GM10248 (cell line): ENCODE data around the gene RCBTB2.

Experiments used
- CTCF ChIA-PET: fragments of 300-600 bp; sonication (Branson Sonifier 250); formaldehyde crosslinking; extraction: SDS; loops from one replicate; lab custom pipeline; 2021; ENCODE audit warnings: antibody characterized with exemption; lab: Yijun Ruan, JAX
- POLR2A ChIA-PET: fragments of 350-650 bp; sonication (Branson Sonifier 250); formaldehyde crosslinking; extraction: SDS; loops from one replicate; lab custom pipeline; 2020; ENCODE audit warnings: antibody characterized with exemption; lab: Yijun Ruan, JAX
- DNase-seq: peaks from one replicate; pipeline ENCODE4 v3.0.0; 2012; ENCODE audit errors: extremely low spot score
- TF ChIP-seq, protein P1 (sequence below): IDR thresholded peaks from 2 replicates; pipeline ENCODE4 v1.5.1; 2012; ENCODE audit warnings: mild to moderate bottlenecking, low read depth; ENCODE audit errors: extremely low read depth, missing control alignments, control extremely low read depth

RCBTB2 gene

DNA sequence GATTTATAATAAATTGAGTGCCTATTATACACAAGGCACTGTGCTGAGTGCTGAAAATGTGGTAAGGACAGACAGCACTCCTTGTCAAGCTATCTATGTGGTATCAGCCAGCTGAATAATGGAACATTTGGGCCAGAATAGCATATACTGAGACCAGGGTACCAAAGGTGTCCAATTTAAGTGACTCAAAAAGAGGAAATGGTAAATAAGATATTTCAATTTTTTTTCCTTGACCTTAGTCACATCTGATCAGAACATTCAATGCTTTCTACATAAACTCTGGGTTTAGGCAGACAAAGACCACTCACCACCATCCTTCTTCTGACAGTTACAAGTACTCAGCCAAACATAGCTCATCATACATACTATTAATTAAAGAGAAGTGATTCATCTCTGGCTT lies 43.2 kb downstream of the RCBTB2 start:
- TF ChIP-seq, protein P1, sequence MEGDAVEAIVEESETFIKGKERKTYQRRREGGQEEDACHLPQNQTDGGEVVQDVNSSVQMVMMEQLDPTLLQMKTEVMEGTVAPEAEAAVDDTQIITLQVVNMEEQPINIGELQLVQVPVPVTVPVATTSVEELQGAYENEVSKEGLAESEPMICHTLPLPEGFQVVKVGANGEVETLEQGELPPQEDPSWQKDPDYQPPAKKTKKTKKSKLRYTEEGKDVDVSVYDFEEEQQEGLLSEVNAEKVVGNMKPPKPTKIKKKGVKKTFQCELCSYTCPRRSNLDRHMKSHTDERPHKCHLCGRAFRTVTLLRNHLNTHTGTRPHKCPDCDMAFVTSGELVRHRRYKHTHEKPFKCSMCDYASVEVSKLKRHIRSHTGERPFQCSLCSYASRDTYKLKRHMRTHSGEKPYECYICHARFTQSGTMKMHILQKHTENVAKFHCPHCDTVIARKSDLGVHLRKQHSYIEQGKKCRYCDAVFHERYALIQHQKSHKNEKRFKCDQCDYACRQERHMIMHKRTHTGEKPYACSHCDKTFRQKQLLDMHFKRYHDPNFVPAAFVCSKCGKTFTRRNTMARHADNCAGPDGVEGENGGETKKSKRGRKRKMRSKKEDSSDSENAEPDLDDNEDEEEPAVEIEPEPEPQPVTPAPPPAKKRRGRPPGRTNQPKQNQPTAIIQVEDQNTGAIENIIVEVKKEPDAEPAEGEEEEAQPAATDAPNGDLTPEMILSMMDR: no peak
- no peak for DNase-seq
- POLR2A ChIA-PET: no interaction called here
- CTCF ChIA-PET: interaction anchor here (1.1 kb wide), 1 partner anchor 10 kb away, joined by 3 read pairs; no protein-coding TSS in a partner anchor

DNA sequence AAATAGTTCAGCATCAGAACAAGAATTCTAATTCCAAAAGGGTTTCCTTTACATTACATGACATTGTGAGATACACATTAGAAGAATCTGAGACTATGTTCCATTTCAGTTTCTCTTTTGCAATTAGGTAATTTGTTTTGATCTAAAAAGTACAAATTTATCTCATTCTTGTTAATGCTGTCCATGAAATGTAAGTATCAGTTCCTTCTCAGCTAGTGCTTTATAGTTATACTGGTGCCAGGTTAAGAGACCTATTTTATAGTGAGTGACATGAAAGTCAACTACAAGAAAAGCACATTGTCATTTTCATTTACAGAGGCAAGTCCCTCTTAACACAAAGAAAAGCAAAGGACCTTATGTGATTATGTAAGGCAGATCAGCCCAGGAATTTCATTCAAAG lies 43.9 kb downstream of the RCBTB2 start:
- ChIA-PET CTCF (interaction anchor here (1.1 kb wide), 1 partner anchor 9 kb away, joined by 3 read pairs; no protein-coding TSS in a partner anchor), POLR2A (no interaction called here)
- TF ChIP-seq, protein P1: no peak
- DNase-seq: no peak

- TF ChIP-seq, protein P1: no peak
- DNase-seq: no peak
- POLR2A ChIA-PET: no interaction called here
- CTCF ChIA-PET: no interaction called here
Measured at GRCh38 chr13:48487968-48488367, 44.9 kb downstream of the RCBTB2 start.

GRCh38 chr13:48486836-48487235 lies 46.0 kb downstream of the RCBTB2 start:
- POLR2A ChIA-PET: no interaction called here
- no peak for DNase-seq
- CTCF ChIA-PET: interaction anchor here (1.4 kb wide), 1 partner anchor 18 kb away, joined by 3 read pairs; no protein-coding TSS in a partner anchor

DNA sequence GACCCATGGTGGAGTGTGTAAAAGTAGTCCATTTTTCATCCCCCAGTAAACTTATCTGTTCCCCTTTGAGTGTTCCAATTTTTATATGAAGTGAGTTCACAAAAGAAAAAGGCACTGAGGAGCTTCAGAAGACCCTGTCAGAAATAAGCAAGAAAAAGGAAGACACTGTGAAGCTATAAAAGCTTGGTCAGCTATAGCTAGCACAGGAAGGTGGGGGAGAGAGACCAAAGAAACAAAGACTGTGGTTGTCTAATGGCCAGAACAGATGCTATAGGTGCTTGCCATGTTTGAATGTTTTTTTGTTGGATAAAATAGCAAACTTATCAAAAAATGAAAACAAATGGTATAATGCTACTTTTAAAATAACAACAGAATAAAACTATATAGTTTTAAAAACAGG lies 46.5 kb downstream of the RCBTB2 start:
- CTCF ChIA-PET: interaction anchor here (1.4 kb wide), 1 partner anchor 18 kb away, joined by 3 read pairs; no protein-coding TSS in a partner anchor
- POLR2A ChIA-PET: no interaction called here
- DNase-seq: no peak
- TF ChIP-seq, protein P1: no peak

More at GRCh38 chr13:48486836-48487235, 46.0 kb downstream of the RCBTB2 start:
- TF ChIP-seq, protein P1: no peak

GRCh38 chr13:48485432-48485831 lies 47.4 kb downstream of the RCBTB2 start:
- ChIA-PET POLR2A (no interaction called here), CTCF (interaction anchor here (1.5 kb wide), 1 partner anchor 11 kb away, joined by 5 read pairs; no protein-coding TSS in a partner anchor)
- DNase-seq: no peak
- TF ChIP-seq, protein P1: no peak
